Cerebellar nuclear complex (tissue), 1 donor: ENCODE results near the gene CENPO.
A peak's percentile ranks its signal among the peaks of the same experiment; 100 is the strongest.
"Not testable (repeated sequence)": the region's sequence is repeated elsewhere in the genome, so short reads cannot be mapped to it uniquely, and the experiment has no call there.

ENCODE experiments used
- DNase-seq, 2 experiments: peaks; one replicate each; lab custom pipeline; 2025; lab: John Stamatoyannopoulos, UW

The CENPO gene

DNA sequence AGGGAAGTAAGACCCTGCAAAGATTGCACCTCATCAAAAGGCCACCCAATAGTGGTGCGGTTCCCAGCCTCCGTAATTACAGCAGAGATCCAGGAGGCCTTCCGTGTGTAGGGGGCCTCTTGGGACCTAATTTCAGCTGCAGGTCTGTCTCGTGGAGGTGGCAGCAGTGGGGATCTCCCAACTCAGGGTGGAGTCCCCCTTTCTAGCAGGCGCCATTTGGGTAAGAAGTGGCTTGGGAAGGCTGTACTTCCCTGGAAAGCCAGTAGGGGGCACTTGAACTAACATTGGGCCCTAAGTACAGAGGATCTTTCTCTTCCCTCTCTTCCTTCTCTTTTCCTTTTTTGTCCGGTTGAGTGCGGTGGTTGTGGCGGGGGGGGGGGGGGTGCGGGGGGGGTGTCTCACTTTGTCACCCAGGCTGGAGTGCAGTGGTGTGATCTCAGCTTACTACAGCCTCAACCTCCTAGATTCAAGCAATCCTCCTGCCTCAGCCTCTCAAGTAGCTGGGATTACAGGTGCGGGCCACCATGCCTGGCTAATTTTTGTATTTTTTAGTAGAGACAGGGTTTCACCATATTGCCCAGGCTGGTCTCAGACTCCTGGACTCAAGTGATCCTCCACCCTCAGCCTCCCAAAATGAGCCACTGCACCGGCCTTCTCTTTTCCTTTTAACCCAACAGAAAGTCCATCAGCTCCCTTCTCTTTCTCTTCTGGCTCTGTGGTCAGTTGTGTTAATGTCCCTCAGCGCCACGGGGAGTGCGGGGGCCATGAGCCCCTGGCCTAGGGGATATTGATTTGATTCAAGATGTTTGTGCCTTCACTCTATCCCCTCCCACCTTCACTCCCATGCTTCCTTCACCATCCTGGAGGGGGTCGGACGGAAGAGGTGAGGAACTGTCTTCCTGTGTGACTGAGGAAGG is 32.0 kb downstream of the CENPO start:
- DNase-seq: no peak

DNA sequence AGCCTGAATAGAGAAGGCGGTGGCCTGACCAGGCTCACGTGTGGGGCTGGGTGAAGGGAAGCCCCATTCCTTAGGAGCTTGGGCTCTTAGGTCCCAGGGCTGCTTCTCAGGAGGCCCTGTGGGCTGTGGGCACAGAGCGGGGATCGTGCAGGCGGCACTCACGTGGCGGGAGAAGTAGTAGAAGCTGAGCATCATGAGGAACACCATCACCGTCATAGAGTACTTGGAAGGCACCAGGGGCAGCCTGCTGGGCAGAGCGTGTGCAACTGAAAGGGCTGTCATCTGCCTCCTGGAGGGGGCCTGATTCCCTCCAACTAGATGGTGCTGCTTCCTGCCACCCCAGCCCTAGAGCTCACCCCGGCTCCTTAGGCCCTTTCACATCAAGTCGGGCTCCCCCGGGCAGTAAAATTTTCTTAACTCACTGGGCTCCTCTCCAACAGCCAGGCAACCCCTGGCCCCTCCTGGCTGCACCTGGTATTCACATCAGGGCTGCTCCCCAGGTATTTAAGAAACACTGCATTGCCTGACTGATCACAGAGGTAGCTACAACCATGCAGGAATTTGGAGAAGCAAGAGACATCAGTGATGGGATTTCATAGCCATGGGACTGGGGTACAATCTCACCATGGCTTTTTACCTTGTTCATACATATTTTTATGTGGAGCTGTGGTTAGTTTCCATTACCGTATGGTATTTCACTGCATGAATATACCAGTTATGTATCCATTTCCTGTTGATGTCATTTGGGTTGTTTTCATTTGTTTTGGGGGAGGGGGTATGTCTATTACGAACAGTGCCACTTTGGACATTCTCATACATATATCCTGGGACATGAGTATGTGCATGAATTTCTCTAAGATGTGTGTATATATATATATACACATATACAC is 32.9 kb downstream of the CENPO start:
- no peak for DNase-seq

DNA sequence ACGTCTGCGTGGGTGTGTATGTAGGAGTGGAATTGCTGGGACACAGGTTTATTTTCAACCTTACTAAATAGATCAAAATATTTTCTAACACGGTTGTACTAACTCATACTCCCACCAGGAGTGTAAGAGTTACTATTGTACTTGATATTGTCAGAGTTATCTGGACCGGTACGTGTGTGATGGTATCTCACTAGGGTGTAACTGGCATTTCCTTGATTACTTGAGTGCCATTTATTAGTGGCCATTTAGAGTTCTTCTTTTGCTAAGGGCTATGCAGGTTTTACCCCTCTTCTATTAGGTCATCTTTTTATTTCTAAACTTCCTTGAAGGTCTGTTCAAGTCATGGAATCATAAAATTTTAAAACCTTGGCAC is 33.5 kb downstream of the CENPO start:
- no peak for DNase-seq

DNA sequence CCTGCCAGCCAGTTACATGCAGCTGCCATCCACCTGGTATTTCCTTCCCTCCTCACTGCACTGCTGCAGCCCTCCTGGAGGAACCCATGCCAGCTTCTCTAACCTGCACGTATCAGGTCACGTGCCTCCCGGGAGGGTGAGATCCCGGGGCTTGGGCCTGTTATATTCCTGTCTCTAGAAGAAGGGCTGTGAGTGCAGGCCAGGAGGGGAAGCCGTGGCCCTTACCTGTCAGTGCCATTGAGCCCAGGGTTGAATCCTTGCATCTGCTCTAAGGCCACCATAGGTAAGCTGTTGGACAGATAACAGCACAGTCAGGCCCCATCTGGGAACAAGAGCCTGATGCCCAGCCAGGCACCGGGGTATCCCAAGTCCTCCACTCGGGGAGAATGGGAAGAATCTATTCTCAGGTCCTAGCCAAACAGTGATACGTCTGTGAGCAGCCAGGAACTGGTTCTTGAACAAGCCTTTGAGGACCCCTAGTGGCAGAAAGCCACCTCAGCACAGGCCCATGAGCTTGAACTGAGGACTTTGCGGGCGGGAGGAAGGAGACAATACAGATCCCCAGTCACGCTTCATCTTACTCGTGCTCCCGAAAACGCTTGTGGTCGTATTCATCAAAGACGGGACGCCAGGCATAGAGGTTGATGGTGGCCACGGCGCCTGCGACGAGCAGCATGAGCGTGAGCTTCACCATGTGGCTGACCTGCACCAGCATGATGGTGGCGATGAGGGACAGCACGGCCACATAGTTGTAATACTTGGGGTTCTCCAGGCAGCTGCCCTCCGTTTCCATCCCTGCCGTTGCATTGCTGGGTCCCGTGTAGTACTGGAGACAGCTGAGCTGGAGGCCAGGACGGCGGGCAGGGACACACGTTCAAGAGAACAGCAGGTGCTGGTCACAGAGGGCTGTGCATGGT is 34.4 kb downstream of the CENPO start:
- peak; percentile 55 to 78 for DNase-seq

DNA sequence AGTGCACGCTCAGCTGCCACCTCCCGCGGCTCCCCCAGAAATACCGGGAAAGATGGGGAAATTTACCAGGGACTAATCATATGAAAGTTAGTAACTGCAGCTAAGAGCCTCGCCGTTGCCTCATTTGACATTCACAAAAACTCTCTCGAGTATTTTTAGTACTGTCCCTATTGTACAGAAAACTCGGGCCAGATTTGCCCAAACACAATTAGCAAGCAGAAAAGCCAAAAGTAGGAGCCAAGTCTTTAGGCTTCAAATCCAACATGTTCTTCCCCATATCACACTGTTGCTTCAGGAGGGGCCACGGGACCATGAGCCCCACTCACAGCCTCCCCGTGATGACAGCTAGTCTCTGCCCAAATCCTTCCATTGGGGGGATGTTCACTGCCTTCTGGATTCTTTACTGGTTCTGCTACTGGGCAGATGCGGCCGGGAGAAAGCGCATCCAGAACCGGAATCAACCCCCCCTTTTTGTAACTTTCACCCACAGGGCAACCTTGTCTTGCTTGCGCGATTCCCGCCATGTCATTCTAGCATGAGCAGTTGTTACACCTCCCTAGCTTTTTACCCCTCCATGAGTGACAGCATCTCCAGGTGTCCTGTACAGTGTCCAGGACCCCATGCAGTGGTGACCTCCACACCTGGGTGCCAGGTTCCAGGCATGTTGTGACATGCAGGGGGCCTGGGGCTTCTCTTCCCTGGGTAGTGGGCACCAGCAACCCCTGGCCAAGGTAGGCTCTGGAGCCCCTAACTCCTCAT is 35.2 kb downstream of the CENPO start:
- DNase-seq: no peak

DNA sequence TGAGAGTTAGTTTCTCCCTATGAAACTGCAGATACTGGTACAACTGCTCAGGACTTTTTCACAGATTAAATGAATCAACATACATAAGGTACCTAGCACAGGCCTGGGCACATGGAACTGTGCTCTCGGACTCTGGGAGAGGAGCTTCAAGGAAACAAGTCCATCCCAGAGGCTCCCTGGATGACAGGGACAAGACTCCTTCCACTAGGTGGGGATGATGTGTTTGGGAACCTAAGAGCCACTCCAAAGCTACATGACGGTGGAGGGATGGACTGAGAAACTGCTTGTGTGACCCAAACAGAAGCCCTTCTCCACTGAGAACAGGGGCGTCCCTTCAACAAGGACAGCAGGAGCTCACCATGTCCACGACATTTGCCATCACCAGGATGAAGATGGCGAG is 37.1 kb downstream of the CENPO start:
- no peak for DNase-seq

DNA sequence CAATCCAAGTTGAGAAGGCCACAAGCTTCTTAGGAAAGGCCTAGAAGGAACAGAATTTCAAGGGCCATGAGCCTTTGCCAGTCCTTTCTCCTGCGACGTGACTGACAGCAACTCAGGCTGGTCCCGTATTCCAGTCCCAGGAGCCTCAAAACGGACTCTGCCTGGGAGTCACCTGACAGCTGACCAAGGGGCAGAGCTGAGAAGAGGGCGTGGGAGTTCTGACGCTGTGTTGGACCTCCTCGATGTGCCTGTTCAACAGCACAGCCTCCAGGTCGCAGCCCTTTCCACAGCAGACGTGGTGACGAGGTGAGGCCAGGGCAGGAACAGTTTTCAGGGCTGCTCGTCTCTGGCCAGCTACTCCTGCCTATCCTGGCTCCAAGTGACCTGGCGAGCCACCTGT is 37.6 kb downstream of the CENPO start:
- DNase-seq: no peak

DNA sequence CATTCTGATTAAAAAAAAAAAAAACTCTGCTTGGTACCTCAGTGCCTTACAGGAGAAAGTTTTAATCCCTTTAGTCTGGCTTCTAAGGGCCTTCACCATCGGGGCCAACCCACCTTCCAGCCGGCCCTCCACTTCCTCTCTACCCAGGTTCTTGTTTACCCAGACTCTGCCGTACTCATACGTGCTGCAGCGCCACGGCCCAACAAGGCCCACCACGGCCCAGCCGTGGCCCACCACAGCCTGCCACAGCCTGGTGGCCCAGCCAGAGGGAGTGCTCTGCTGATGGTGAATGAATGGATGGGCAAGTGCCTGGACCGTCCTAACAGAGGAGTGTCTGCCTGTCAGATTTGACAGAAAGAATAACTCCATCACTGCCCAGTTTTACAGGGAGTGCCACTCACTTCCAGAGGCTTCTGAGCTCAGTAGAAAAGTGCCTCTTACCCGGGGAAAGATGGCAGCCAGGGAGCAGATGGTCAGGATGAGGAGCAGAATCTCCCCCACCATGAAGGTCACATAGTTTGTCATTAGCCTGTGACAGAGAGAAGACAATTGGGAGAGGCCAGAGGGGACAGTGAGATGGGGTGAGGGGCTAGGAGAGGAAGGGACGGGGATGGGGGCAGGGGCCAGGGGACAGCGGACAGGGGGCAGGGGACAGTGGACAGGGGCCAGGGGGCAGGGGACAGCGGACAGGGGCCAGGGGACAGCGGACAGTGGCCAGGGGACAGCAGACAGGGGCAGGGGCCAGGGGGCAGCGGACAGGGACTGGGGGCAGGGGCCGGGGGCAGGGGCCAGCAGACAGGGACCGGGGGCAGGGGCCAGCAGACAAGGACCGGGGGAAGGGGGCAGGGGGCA is 38.2 kb downstream of the CENPO start:
- DNase-seq: no peak

DNA sequence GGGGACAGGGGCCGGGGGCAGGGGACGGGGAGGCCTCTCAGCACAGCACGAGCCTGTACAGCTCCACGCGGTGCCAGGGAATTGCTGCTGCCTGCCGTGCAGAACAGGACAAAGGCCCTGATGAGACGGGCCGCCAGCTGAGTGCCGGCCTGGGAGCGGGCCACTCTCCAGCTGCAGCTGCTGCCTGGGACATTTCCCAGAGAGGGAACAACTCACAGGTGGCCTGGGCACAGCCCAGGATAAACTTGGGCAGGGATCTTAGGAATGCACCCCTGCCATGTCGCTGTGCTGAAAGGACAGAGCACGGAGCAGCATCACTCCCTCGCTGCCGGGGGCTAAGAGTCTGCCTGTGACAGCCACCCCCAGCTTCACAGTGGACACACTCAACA is 38.8 kb downstream of the CENPO start:
- no peak for DNase-seq

DNA sequence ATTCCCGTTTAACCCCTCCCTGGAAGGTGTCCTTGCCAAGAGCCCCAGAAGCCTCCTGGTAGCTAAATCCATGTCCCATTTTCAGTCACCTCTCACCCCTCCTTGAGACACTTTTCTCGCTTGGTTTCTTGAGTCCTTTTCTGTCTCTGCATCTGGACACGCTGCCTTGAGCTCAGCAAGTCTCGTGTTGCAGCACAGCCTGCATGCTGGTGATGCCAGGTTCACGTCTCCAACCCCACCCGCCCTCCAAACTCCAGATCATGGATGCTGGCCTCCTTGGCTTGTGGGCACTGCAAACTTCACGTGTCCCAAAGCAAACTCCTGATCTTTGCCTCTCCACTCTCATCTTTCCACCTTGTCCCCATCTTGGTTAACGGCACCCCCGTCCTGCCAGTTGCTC is 39.3 kb downstream of the CENPO start:
- DNase-seq: no peak

DNA sequence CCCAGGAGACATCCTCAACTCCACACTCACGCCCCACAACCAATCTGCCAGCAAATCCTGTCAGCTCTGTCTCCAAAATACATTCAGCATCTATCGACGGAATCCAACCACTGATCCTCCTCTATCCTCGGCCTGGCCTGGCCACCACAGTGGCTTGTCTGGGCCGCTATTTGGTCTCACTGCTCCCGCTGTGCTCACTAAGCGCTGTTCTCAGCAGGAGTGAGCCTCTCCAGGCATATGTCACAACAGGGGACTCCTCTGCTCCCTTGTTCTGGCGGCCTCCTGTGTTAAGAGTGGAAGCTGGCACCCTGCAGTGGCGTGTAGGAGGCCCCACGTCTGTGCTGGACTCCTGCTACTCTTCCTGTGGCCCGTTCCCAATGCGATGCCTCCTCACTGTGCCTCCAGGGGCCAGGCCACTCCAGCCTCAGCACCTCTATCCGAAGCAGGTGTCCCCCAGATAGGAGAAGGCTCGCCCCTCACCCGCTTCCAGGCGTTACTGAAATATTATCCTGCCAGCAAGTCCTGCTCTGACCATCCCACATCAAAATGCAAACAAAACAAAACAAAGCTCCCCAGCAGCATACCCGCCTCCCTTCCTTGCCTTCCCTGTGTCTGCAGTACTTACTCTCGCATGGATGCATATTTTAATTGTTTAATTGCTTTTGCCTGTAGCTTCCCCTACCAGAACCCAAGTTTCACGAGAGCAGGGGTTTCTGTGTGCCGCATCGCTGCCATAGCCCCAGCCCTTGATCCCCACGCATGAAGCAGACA is 39.9 kb downstream of the CENPO start:
- no peak for DNase-seq

DNA sequence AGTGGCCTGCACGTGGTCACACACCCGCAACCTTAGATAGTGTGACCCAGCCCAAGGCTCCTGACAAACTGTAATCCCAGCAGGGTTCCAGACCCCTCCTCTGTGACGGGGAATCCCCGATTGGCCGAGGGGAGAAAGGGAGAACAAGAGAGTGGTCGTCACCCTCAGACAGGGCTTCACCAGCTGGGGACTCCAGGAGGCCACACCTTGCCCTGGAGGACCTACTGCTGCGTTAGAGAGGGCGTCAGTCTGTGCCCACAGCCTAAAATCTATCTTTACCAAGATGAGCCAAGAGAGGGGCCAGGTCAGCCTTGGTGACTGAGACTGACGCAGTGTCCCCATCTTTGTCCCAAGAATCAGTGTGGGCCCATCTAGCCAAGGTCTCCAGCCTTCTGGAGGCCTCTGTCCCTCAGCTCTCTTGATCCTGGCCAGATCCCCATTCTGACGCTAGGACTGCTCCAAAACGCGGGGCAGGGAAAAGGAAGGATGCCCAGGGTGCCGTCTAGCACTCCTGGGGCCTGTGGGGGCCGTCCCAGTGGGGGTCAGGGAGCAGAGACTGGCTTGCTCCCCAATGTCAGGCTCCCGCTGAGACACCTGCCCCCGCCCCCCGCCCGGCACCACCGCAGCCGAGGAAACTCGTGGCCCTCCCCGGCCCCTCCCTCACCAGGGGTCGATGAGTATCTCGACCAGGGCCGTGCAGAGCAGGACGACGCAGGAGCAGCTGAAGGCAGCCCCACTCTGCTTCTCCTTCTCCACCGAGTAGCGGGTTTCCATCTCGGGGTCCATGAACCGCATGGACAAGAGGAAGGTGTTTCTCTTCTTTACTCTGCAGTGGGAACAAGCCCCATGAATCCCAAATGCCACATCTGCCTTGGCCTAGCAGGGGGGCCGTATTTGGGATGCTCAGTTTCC is 40.9 kb downstream of the CENPO start:
- no peak for DNase-seq

DNA sequence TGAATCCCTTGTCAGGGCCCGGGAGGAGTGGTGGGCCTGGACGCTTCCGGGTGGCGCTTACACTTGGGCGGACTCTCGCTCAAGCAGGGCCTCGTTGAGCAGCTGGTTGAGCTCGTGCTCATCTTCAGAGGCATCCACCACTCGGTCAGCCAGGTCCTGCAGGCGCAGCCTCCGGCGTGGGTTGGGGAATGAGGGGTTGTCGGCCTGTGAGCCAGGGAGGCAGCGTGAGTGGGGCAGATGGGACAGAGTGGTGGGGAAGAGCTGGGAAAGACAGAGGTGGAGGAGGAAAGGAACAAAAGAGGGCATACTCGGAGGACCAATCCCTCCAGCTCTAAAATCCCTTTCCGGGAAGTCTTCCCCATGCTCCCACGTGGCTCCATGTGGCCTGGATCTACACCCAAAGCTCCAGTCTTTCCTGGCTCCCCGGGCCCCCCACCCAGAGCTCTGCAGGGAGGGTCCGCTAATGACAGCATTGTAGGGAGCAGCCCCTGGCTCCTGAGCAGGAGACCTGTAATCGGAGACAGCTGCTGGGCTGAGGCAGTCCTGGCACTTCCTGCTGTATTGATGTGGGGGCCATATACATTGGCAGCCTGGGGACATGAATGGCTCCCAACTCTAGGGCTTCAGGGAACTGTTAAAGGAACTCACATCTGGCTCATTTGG is 41.6 kb downstream of the CENPO start:
- DNase-seq: no peak

DNA sequence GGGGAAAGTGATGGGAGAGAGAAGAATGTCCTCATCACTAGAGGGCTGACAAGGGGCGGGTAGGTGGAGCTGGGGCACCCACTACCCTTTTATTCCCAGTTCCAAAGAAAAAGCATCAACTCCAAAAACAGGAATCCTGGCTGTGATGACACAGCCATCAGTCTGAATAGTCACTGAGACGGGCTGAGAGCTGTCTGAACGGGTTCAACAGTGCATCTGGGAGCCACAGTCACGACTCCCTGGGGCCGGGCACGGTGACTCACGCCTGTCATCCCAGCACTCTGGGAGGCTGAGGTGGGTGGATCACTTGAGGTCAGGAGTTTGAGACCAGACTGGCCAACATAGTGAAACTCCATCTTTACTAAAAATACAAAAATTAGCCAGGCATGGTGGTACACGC is 42.2 kb downstream of the CENPO start:
- DNase-seq: not testable (repeated sequence)

DNA sequence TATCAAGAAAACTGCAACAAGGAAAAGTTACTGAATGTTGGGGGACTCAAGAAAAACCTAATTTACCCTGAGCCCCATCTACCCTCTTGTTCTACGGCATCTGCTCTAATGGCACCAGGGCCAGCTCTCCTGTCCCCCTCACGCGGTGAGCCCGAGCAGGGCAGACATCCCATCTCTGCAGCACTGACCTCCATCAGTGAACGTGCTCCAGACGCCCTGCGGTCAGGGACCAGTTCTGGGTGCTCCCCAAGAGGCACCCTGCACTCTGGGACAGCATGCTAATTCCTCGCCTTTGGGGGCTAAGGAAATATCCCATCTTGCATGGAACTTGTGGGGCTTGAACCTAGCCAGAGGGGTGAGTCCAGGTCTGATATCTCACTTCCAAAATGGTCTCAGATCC is 43.0 kb downstream of the CENPO start:
- DNase-seq: no peak

DNA sequence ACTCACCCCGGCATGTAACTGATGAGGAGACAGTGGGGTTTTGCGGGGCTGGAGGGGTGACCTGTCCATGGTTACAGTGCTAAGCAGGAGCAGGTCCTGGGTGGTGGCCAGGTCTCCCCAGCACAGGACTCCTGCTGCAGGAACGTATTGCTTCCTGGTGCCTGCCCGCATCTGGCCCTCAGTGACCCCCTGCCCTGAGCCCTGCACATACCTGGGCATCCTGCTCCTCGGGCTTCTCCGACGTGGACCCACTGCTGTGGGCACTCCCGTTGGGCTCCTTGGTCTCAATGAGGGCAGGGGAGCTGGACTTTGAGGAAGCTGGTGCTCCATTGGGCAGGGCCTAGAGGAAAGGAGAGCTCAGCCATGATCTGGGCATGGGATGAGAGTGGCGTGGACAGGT is 43.5 kb downstream of the CENPO start:
- DNase-seq: no peak

DNA sequence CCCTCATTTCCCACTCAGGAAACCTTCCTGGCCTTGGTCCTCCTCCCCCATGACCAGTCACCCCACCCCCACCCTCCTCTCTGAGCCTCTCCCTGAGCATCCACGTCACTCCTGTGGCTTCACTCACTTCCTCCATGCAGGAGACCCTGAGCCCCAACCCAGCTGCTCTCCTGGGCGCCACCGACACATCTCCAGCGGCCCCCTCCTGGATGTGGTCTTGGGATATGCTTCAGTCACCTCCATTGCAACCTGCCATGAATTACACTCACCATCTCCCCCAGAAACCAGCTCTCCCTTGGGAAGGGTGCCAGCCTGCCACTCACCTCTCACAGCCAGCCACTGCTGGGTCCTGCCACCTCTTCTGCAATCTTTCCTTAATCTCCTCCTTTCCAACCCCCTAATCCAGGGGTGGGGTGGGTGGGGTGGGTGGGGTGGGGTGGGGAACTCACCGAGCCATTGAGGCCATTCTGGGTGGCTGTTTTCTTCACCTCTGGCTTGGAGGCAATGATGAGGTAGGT is 44.8 kb downstream of the CENPO start:
- DNase-seq: no peak

DNA sequence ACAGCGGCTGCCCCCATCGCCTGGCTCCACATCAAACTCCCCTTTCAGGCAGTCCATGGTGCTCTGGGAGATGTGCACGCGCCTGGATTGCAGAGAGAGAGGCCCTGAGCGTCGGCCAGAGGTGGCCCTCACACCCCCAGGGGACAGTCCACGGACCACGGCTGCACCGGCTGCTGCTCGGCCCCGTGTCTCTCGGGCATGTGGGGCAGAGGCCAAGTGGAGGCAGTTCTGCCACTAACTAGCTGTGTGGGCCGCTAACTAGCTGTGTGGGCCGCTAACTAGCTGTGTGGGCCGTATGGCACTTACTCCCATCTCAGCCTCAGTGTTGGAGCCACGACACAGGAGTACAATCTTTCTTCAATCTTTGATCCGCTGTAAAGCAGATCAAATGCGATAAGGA is 45.3 kb downstream of the CENPO start:
- no peak for DNase-seq
